Lung (tissue), 12 donors: ENCODE results near the gene MKS1. TPM values are rescaled to one million over a fixed set of nuclear protein-coding genes. Genes with fewer than 3 reads are reported as not detected.

Source experiments
- ATAC-seq: fragments of 200-7000 bp; cut with Tn5 transposase; one replicate; pipeline ENCODE4 v1.9.1; 2020; ENCODE audit warnings: moderate number of reproducible peaks; ENCODE audit not compliant: insufficient read depth, low FRiP score
- DNase-seq, 3 donors: peaks; one replicate each; pipeline ENCODE4 v3.0.0-alpha.2; 2013 to 2017
- H3K27ac ChIP-seq, 2 donors: one replicate each; pipeline ENCODE4 v1.5.1; 2013; ENCODE audit warnings: mild to moderate bottlenecking in 2 of 2, moderate library complexity in 2 of 2, control low read depth in 1 of 2, inconsistent platforms in 1 of 2, low read depth in 1 of 2, low read length in 1 of 2
- H3K27me3 ChIP-seq, 3 donors: one replicate each; pipeline ENCODE4 v1.5.1; 2013; ENCODE audit warnings: low read length in 2 of 3; ENCODE audit not compliant: control insufficient read depth in 3 of 3, insufficient read depth in 3 of 3
- H3K36me3 ChIP-seq, 4 donors: one replicate each; pipeline ENCODE4 v1.5.1; 2013; ENCODE audit warnings: low read length in 4 of 4, mild to moderate bottlenecking in 1 of 4, moderate library complexity in 1 of 4; ENCODE audit not compliant: control insufficient read depth in 4 of 4, insufficient read depth in 4 of 4
- H3K4me1 ChIP-seq, 5 donors: one replicate each; pipeline ENCODE4 v1.5.1; 2013; ENCODE audit warnings: low read length in 5 of 5, mild to moderate bottlenecking in 2 of 5, moderate library complexity in 1 of 5; ENCODE audit not compliant: control insufficient read depth in 5 of 5, insufficient read depth in 5 of 5
- H3K4me3 ChIP-seq: one replicate; pipeline ENCODE4 v1.5.1; 2013; ENCODE audit warnings: mild to moderate bottlenecking, control low read depth, moderate library complexity
- H3K9ac ChIP-seq, 2 donors: one replicate each; pipeline ENCODE4 v1.5.1; 2013; ENCODE audit warnings: low read length in 2 of 2, control low read depth in 1 of 2; ENCODE audit not compliant: insufficient read depth in 1 of 2
- H3K9me3 ChIP-seq, 4 donors: one replicate each; pipeline ENCODE4 v1.5.1; 2013; ENCODE audit warnings: low read length in 3 of 4, mild to moderate bottlenecking in 1 of 4, moderate library complexity in 1 of 4; ENCODE audit not compliant: control insufficient read depth in 4 of 4, insufficient read depth in 3 of 4
- CTCF ChIP-seq: IDR thresholded peaks from 2 replicates; pipeline ENCODE4 v1.5.1; 2012; ENCODE audit warnings: mild to moderate bottlenecking; ENCODE audit errors: control extremely low read depth, extremely low read depth
- WGBS, 2 donors: extraction: QIAGEN DNeasy Blood & Tissue Kit; methylation state at CpG; one replicate each; pipeline ENCODE4 v1.1.7; 2013; 5-methylcytosine and 5-hydroxymethylcytosine counted together
- polyA plus RNA-seq, 2 donors: library from polyadenylated mRNA; stranded (reverse); fragments of 200-250 nt; gene quantifications; one replicate each; pipeline ENCODE4 v1.2.1, GENCODE V29; 2013
- total RNA-seq, 2 donors: library from RNA; depleted of rRNA in 1 of 2; stranded (reverse); fragments of >200 nt in 1 of 2; gene quantifications; one replicate each; pipeline ENCODE4 v1.2.1, GENCODE V29; 2014 to 2021
- donor health status: control.
- donor health status: control.
- donor health status: Bipolar disorder and iron deficiency.
- donor health status: healthy.
- donor health status: DM: yes; HTN: yes; CAD: no.

MKS1 gene
- total and polyA plus RNA-seq, 4 donors, result 8.8 to 25.0 (median 17.5) TPM

GRCh38 chr17:58210922-58211321, 8.1 kb downstream of the MKS1 start:
- Histone ChIP-seq H3K9ac (no peak overlapping the region), H3K36me3 (peaks cover 15 to 45% (median 29%) of the 10 kb centered on the region in 4 donors), H3K4me3 (no peak overlapping the region), H3K9me3 (peaks cover 0 to 1% (median 0%) of the 10 kb centered on the region in 4 donors), H3K4me1 (peaks cover 0 to 2% (median 0%) of the 10 kb centered on the region in 5 donors), H3K27me3 (no peaks in the 10 kb centered on the region), H3K27ac (no peak overlapping the region)
- ATAC-seq (no peak), DNase-seq (no peak)
- TF ChIP-seq CTCF, result no peak
- WGBS, 2 donors, result 84 to 88% methylated on average over 5 of the region's 5 CpGs

- H3K36me3 ChIP-seq, result peaks cover 15 to 42% (median 21%) of the 10 kb centered on the region in 4 donors
- peaks cover 0 to 2% (median 0%) of the 10 kb centered on the region in 5 donors for H3K4me1 ChIP-seq
- WGBS, 2 donors, result 87 to 93% methylated on average over 4 to 5 of the region's 5 CpGs
- ATAC-seq, result no peak
- TF ChIP-seq CTCF, result no peak
- H3K9ac ChIP-seq, result no peak overlapping the region
- H3K4me3 ChIP-seq, result no peak overlapping the region
- no peaks in the 10 kb centered on the region for H3K27me3 ChIP-seq
- peak overlapping the region in 1 of 2 donors; percentile 35 for H3K27ac ChIP-seq
- peaks cover 0 to 3% (median 0%) of the 10 kb centered on the region in 4 donors for H3K9me3 ChIP-seq
- DNase-seq, result no peak
Measured at GRCh38 chr17:58208344-58208743, 10.7 kb downstream of the MKS1 start.

GRCh38 chr17:58207451-58207850, 11.6 kb downstream of the MKS1 start:
- H3K9me3 ChIP-seq, result peaks cover 0 to 3% (median 0%) of the 10 kb centered on the region in 4 donors
- H3K9ac ChIP-seq, result no peak overlapping the region
- DNase-seq (no peak), ATAC-seq (no peak)
- H3K4me3 ChIP-seq, result no peak overlapping the region
- WGBS, 2 donors, result 80 to 87% methylated on average over 3 of the region's 3 CpGs
- no peaks in the 10 kb centered on the region for H3K27me3 ChIP-seq
- peaks cover 10 to 38% (median 21%) of the 10 kb centered on the region in 4 donors for H3K36me3 ChIP-seq
- no peak overlapping the region for H3K27ac ChIP-seq
- no peak for TF ChIP-seq CTCF
- peaks cover 0 to 2% (median 0%) of the 10 kb centered on the region in 5 donors for H3K4me1 ChIP-seq

GRCh38 chr17:58205936-58206335, 13.1 kb downstream of the MKS1 start:
- WGBS, 2 donors, result 95 to 98% methylated on average over 11 of the region's 11 CpGs
- no peak for DNase-seq
- H3K9me3 ChIP-seq, result peaks cover 0 to 3% (median 0%) of the 10 kb centered on the region in 4 donors
- H3K27me3 ChIP-seq, result no peaks in the 10 kb centered on the region
- ATAC-seq, result no peak
- peaks cover 0 to 2% (median 0%) of the 10 kb centered on the region in 5 donors for H3K4me1 ChIP-seq
- H3K4me3 ChIP-seq, result no peak overlapping the region
- no peak overlapping the region for H3K9ac ChIP-seq
- H3K27ac ChIP-seq, result no peak overlapping the region
- no peak for TF ChIP-seq CTCF
- peaks cover 10 to 32% (median 18%) of the 10 kb centered on the region in 4 donors for H3K36me3 ChIP-seq
